HepG2 (cell line): ENCODE data around the gene EDN2. TPM values are rescaled to one million over a fixed set of nuclear protein-coding genes. Genes with fewer than 3 reads are reported as not detected.

Experiments
- ATAC-seq: fragments of 200-7000 bp; cut with Tn5 transposase; 3 replicates; pipeline ENCODE4 v1.9.1; 2020; ENCODE audit warnings: mild to moderate bottlenecking, moderate library complexity
- BruUV-seq: library from RNA; stranded (reverse); fragments of 400-500 nt; replicated peaks from 2 replicates; lab custom pipeline; 2021; lab: Mats Ljungman, UMichigan
- CTCF ChIA-PET: fragments of 300-600 bp; formaldehyde crosslinking; extraction: SDS; loops from one replicate; lab custom pipeline; 2021; ENCODE audit warnings: low total read pairs, inconsistent platforms, low intra/inter-chr PET ratio; lab: Yijun Ruan, JAX
- POLR2A ChIA-PET: fragments of 350-600 bp; sonication (Branson Sonifier 250); formaldehyde crosslinking; loops from one replicate; lab custom pipeline; 2020; ENCODE audit warnings: antibody characterized with exemption, inconsistent platforms; lab: Yijun Ruan, JAX
- DNase-seq: peaks from one replicate; pipeline ENCODE4 v3.0.0-alpha.2; 2015; ENCODE audit warnings: low spot score
- FAIRE-seq: peaks from 3 replicates; lab custom pipeline; 2011; peaks lifted over from hg19 to GRCh38; lab: Jason Lieb, UNC
- H2AFZ ChIP-seq: one replicate; pipeline ENCODE4 v1.6.1; 2011; ENCODE audit warnings: low read length, inconsistent platforms
- H3K27ac ChIP-seq: fragments of 300-600 bp; 3 replicates; pipeline ENCODE4 v1.8.0; 2011; ENCODE audit warnings: mixed run types, mild to moderate bottlenecking, mixed read lengths, low read length, inconsistent platforms; ENCODE audit not compliant: insufficient read depth; ENCODE audit errors: extremely low read length
- H3K27me3 ChIP-seq, 2 experiments: fragments of 200-600 bp in 1 of 2; 2 replicates in 1 of 2; 3 replicates in 1 of 2; pipeline versions ENCODE4 v1.6.0 to v1.8.0; 2011; ENCODE audit warnings: low read length in 2 of 2, mild to moderate bottlenecking in 2 of 2, moderate library complexity in 2 of 2, inconsistent platforms in 1 of 2; ENCODE audit not compliant: insufficient read depth in 2 of 2, control insufficient read depth in 1 of 2
- H3K36me3 ChIP-seq, 2 experiments: fragments of 200-600 bp in 1 of 2; replicated peaks in 1 of 2; 2 replicates in 1 of 2; 3 replicates in 1 of 2; pipeline versions ENCODE4 v1.5.1 to v1.8.0; 2011; ENCODE audit warnings: low read length in 2 of 2, inconsistent platforms in 1 of 2; ENCODE audit not compliant: insufficient read depth in 2 of 2, control insufficient read depth in 1 of 2
- H3K4me1 ChIP-seq: 2 replicates; pipeline ENCODE4 v1.5.1; 2012; ENCODE audit warnings: low read length, inconsistent platforms; ENCODE audit not compliant: insufficient read depth
- H3K4me2 ChIP-seq: 2 replicates; pipeline ENCODE4 v1.6.0; 2011; ENCODE audit warnings: low read depth, low read length, inconsistent platforms
- H3K4me3 ChIP-seq, 3 experiments: fragments of 200-600 bp in 1 of 3; sonication (generic), shearing (Covaris generic) in 1 of 3; replicated peaks in 1 of 3; 2 replicates each; pipeline ENCODE4 v1.5.1; 2011 to 2016; ENCODE audit warnings: low read length in 3 of 3, inconsistent platforms in 2 of 3, low read depth in 2 of 3, mild to moderate bottlenecking in 2 of 3, control low read depth in 1 of 3, mixed read lengths in 1 of 3; ENCODE audit not compliant: insufficient read depth in 1 of 3
- H3K79me2 ChIP-seq: one replicate; pipeline ENCODE4 v1.6.1; 2011; ENCODE audit warnings: low read length, inconsistent platforms; ENCODE audit not compliant: insufficient read depth
- H3K9ac ChIP-seq: 2 replicates; pipeline ENCODE4 v1.6.0; 2011; ENCODE audit warnings: mild to moderate bottlenecking, low read depth, low read length, inconsistent platforms; ENCODE audit not compliant: insufficient read depth
- H3K9me3 ChIP-seq: 2 replicates; pipeline ENCODE4 v1.5.1; 2012; ENCODE audit warnings: mild to moderate bottlenecking, low read length
- H4K20me1 ChIP-seq: 2 replicates; pipeline ENCODE4 v1.6.0; 2011; ENCODE audit warnings: inconsistent platforms, mild to moderate bottlenecking, low read length, moderate library complexity; ENCODE audit not compliant: insufficient read depth
- DNMT3B ChIP-seq: conservative IDR thresholded peaks from 2 replicates; pipeline ENCODE4 v1.6.1; 2016; ENCODE audit warnings: missing biosample characterization, control low read depth
- FOSL2 ChIP-seq: sonication (generic); formaldehyde crosslinking; IDR thresholded peaks from 2 replicates; pipeline ENCODE4 v1.4.0; 2020; ENCODE audit warnings: missing genetic modification reagents
- GZF1 ChIP-seq: sonication (generic); formaldehyde crosslinking; IDR thresholded peaks from 2 replicates; pipeline ENCODE4 v1.5.1; 2020; ENCODE audit warnings: mild to moderate bottlenecking, missing genetic modification reagents
- HMG20A ChIP-seq: IDR thresholded peaks from 2 replicates; pipeline ENCODE4 v1.6.1; 2016; ENCODE audit warnings: borderline replicate concordance
- KDM5A ChIP-seq: fragments of 200-600 bp; sonication (generic); IDR thresholded peaks from 2 replicates; pipeline ENCODE4 v1.7.0; 2018; ENCODE audit warnings: antibody characterized with exemption, mild to moderate bottlenecking, low read length, borderline replicate concordance
- MEF2D ChIP-seq: sonication (generic); formaldehyde crosslinking; IDR thresholded peaks from 2 replicates; pipeline ENCODE4 v1.5.1; 2020; ENCODE audit warnings: mild to moderate bottlenecking, missing genetic modification reagents
- RCOR2 ChIP-seq: IDR thresholded peaks from 2 replicates; pipeline ENCODE4 v1.6.1; 2016; ENCODE audit warnings: missing biosample characterization, missing genetic modification reagents
- SMARCE1 ChIP-seq: fragments of 450-650 bp; IDR thresholded peaks from 2 replicates; pipeline ENCODE4 v1.6.1; 2017; ENCODE audit warnings: borderline replicate concordance
- SP4 ChIP-seq: sonication (generic); formaldehyde crosslinking; IDR thresholded peaks from 2 replicates; pipeline ENCODE4 v1.8.1; 2023; ENCODE audit warnings: mild to moderate bottlenecking, missing genetic modification reagents
- ZFP41 ChIP-seq: sonication (generic); formaldehyde crosslinking; IDR thresholded peaks from 2 replicates; pipeline ENCODE4 v1.4.0; 2020; ENCODE audit warnings: mild to moderate bottlenecking, missing genetic modification reagents, borderline replicate concordance
- ZMYM2 ChIP-seq: sonication (generic); formaldehyde crosslinking; IDR thresholded peaks from 2 replicates; pipeline ENCODE4 v1.8.0; 2022; ENCODE audit warnings: mild to moderate bottlenecking, missing genetic modification reagents
- ZNF138 ChIP-seq: sonication (generic); formaldehyde crosslinking; IDR thresholded peaks from 2 replicates; pipeline ENCODE4 v1.5.0; 2020; ENCODE audit warnings: mild to moderate bottlenecking, low read depth, missing genetic modification reagents
- ZNF672 ChIP-seq: sonication (generic); formaldehyde crosslinking; IDR thresholded peaks from 2 replicates; pipeline ENCODE4 v1.8.1; 2022; ENCODE audit warnings: missing genetic modification reagents
- ZNF713 ChIP-seq: sonication (generic); formaldehyde crosslinking; IDR thresholded peaks from 2 replicates; pipeline ENCODE4 v1.4.0; 2020; ENCODE audit warnings: mild to moderate bottlenecking, missing genetic modification reagents
- ZNF737 ChIP-seq: sonication (generic); formaldehyde crosslinking; IDR thresholded peaks from 2 replicates; pipeline ENCODE4 v1.5.0; 2020; ENCODE audit warnings: missing genetic modification reagents, mild to moderate bottlenecking, borderline replicate concordance
- ZNF777 ChIP-seq: sonication (generic); formaldehyde crosslinking; IDR thresholded peaks from 2 replicates; pipeline ENCODE4 v1.4.0; 2020; ENCODE audit warnings: missing genetic modification reagents
- ZNF790 ChIP-seq: sonication (generic); formaldehyde crosslinking; IDR thresholded peaks from 2 replicates; pipeline ENCODE4 v1.8.0; 2022; ENCODE audit warnings: missing genetic modification reagents, mild to moderate bottlenecking, borderline replicate concordance
- ZSCAN20 ChIP-seq: sonication (generic); formaldehyde crosslinking; IDR thresholded peaks from 2 replicates; pipeline ENCODE4 v1.4.0; 2020; ENCODE audit warnings: missing genetic modification reagents, mild to moderate bottlenecking, borderline replicate concordance
- WGBS: methylation state at CpG from one replicate; pipeline ENCODE4 v1.1.6; 2017; ENCODE audit warnings: low lambda C conversion rate; 5-methylcytosine and 5-hydroxymethylcytosine counted together
- in situ Hi-C: cut with HindIII; loops from 2 replicates; pipeline ENCODE4 v1.10.0; 2017; ENCODE audit warnings: low pct_unique_long_range_greater_than_20kb; ENCODE audit not compliant: extremely low pct_ligation_motif_present
- intact Hi-C: fragments of 100-400 bp; cut with micrococcal nuclease; formaldehyde crosslinking; loops from one replicate; pipeline ENCODE4 v1.10.0; 2022; ENCODE audit not compliant: unreplicated experiment
- polyA plus RNA-seq, 8 experiments: library from polyadenylated mRNA; depleted of rRNA in 3 of 8; stranded (reverse) in 7 of 8; unstranded in 1 of 8; fragments of >200 nt; fragmentation: Illumina TruSeq in 4 of 8; extraction: Trizol in 4 of 8; gene quantifications; 2 replicates each; pipeline versions ENCODE4 v1.2.1 to v1.2.3, GENCODE V29; 2011 to 2016; ENCODE audit warnings: low read depth in 4 of 8, missing spikeins in 1 of 8, mixed read lengths in 1 of 8; ENCODE audit not compliant: insufficient read depth in 1 of 8
- total RNA-seq, 5 experiments: library from RNA; depleted of rRNA; stranded (reverse); fragments of >200 nt; fragmentation: Illumina TruSeq; extraction: Trizol; gene quantifications; 2 replicates each; pipeline ENCODE4 v1.2.3, GENCODE V29; 2016; ENCODE audit warnings: low read depth in 1 of 5
- TF ChIP-seq, protein P1 (sequence below): sonication (generic); formaldehyde crosslinking; IDR thresholded peaks from 2 replicates; pipeline ENCODE4 v1.5.0; 2020; ENCODE audit warnings: missing genetic modification reagents

Gene EDN2
- total and polyA plus RNA-seq, 2 of the 13 experiments (the other 11 are each of a cell fraction or from before 2014, with no cell fraction given): not detected

DNA sequence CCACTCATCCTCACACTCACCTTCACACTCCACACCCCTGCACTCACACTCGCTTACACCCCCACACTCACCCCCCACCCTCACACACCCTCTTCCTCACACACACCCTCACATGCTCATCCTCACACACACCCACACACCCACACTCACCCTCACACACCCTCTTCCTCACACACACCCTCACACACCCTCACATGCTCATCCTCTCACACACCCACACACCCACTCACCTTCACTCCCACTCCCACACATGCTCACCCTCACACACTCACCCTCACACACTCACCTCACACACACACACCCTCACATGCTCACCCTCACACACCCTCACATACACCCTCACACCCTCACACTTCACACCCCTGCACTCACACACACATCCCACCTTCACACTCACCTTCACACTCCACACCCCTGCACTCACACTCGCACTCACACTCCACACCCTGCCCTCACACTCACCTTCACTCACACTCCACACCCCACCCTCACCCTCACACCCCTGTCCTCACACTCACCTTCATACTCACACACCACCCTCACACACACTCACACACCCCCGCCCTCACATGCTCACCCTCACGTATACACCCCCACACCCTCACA is 42.6 kb upstream of the EDN2 start:
- Histone ChIP-seq H4K20me1 (no peaks in the 10 kb centered on the region), H3K9ac (no peak overlapping the region), H3K27me3 (peaks cover 5 to 7% of the 10 kb centered on the region in 2 experiments; a peak in 3 of 5 replicates), H2AFZ (no peak overlapping the region), H3K4me3 (no peak overlapping the region), H3K36me3 (no peaks in the 10 kb centered on the region), H3K27ac (no peak overlapping the region), H3K4me2 (no peak overlapping the region), H3K9me3 (peaks cover 12% of the 10 kb centered on the region), H3K4me1 (no peaks in the 10 kb centered on the region), H3K79me2 (no peaks in the 10 kb centered on the region)
- FAIRE-seq: no peak
- ChIA-PET CTCF (no interaction called here), POLR2A (no interaction called here)
- WGBS: 69% methylated on average over 4 of the region's 4 CpGs
- no peak for TF ChIP-seq ZNF672
- no peak for TF ChIP-seq ZFP41 (CRISPR knock-in tag)
- TF ChIP-seq HMG20A (CRISPR knock-in tag): no peak
- no peak for TF ChIP-seq ZNF790 (CRISPR knock-in tag)
- TF ChIP-seq DNMT3B (CRISPR knock-in tag): no peak
- TF ChIP-seq GZF1 (CRISPR knock-in tag): no peak
- no peak for TF ChIP-seq ZMYM2
- DNase-seq: no peak
- BruUV-seq: no TSS peak
- in situ Hi-C loops (no loop called here), intact Hi-C loops (no loop called here)
- no peak for ATAC-seq

DNA sequence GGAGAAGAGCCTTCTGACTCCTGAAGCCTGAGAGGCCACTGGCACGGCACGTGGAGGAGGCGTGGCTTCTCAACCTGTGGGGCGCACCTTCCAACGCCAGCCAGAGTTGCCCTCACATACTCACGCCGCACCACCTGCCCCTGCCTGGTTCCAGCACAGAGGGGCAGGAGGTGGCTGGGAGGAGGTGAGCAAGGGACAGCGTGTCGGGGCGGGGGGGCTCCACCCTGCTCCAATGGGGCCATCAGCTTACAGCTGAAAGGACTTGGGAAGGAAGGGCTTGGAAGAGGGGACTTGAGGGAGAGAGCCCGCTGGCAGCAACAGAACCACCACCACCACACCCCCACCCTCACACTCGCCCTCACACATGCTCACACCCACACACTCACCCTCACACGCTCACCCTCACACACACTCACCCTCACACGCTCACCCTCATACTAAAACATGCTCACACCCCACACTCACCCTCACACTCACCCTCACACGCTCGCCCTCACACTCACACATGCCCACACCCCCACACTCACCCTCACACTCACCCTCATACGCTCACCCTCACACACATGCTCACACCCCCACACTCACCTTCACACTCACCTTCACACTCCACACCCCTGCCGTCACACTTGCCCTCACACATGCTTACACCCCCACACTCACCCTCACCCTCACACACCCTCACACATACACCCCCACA is 41.6 kb upstream of the EDN2 start:
- intact Hi-C loops (no loop called here), in situ Hi-C loops (no loop called here)
- ChIA-PET CTCF (no interaction called here), POLR2A (no interaction called here)
- no peak for ATAC-seq
- FAIRE-seq: no peak
- no peaks in the 10 kb centered on the region for H4K20me1 ChIP-seq
- no peak overlapping the region for H3K27ac ChIP-seq
- no peak overlapping the region for H3K4me3 ChIP-seq
- 47% methylated on average over 9 of the region's 18 CpGs for WGBS
- no peak overlapping the region for H2AFZ ChIP-seq
- H3K9ac ChIP-seq: no peak overlapping the region
- no peak overlapping the region for H3K4me2 ChIP-seq
- H3K4me1 ChIP-seq: no peaks in the 10 kb centered on the region
- no TSS peak for BruUV-seq
- H3K27me3 ChIP-seq: peaks cover 8 to 12% of the 10 kb centered on the region in 2 experiments; a peak in 3 of 5 replicates
- peaks cover 12% of the 10 kb centered on the region for H3K9me3 ChIP-seq
- H3K36me3 ChIP-seq: no peaks in the 10 kb centered on the region
- H3K79me2 ChIP-seq: no peaks in the 10 kb centered on the region
- DNase-seq: no peak
- TF ChIP-seq FOSL2 (CRISPR knock-in tag): no peak
- no peak for TF ChIP-seq ZSCAN20
- TF ChIP-seq KDM5A: no peak
- TF ChIP-seq, protein P1, sequence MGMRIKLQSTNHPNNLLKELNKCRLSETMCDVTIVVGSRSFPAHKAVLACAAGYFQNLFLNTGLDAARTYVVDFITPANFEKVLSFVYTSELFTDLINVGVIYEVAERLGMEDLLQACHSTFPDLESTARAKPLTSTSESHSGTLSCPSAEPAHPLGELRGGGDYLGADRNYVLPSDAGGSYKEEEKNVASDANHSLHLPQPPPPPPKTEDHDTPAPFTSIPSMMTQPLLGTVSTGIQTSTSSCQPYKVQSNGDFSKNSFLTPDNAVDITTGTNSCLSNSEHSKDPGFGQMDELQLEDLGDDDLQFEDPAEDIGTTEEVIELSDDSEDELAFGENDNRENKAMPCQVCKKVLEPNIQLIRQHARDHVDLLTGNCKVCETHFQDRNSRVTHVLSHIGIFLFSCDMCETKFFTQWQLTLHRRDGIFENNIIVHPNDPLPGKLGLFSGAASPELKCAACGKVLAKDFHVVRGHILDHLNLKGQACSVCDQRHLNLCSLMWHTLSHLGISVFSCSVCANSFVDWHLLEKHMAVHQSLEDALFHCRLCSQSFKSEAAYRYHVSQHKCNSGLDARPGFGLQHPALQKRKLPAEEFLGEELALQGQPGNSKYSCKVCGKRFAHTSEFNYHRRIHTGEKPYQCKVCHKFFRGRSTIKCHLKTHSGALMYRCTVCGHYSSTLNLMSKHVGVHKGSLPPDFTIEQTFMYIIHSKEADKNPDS: no peak
- TF ChIP-seq RCOR2: no peak
- TF ChIP-seq ZNF737: no peak
- no peak for TF ChIP-seq SP4
- TF ChIP-seq ZNF777 (CRISPR knock-in tag): no peak
- TF ChIP-seq ZNF138: no peak
- no peak for TF ChIP-seq SMARCE1
- TF ChIP-seq ZNF713 (CRISPR knock-in tag): no peak
- TF ChIP-seq MEF2D (CRISPR knock-in tag): no peak
